GM10266 (cell line): ENCODE data around the gene MRPS34.

Experiments
- DNase-seq: peaks from one replicate; pipeline ENCODE4 v3.0.0; 2012; ENCODE audit errors: extremely low spot score
- TF ChIP-seq, protein P1 (sequence below): IDR thresholded peaks from 2 replicates; pipeline ENCODE4 v1.5.1; 2012; ENCODE audit warnings: mild to moderate bottlenecking, low read depth; ENCODE audit not compliant: control insufficient read depth, insufficient read depth; ENCODE audit errors: missing control alignments

MRPS34 gene

DNA sequence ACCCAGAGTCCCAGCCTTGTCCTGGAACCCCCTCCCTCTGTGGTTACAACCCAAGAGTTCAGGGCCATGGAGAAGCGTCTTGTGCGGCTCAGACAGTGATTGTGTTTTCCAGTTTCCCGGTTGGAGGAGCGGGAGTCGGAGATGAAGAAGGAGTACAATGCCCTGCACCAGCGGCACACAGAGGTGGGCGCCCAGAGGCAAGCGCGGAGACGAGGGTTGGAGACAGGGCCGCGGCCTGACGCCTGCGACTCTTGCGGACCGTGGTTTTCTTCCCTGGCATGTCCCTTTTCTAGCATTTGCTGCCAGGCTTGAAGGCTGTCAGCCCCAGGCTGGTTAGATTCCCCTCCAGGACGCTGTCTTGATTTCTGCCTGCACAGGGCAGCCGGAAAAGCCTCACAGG, 43.9 kb downstream of the MRPS34 start:
- DNase-seq = no peak
- TF ChIP-seq, protein P1, sequence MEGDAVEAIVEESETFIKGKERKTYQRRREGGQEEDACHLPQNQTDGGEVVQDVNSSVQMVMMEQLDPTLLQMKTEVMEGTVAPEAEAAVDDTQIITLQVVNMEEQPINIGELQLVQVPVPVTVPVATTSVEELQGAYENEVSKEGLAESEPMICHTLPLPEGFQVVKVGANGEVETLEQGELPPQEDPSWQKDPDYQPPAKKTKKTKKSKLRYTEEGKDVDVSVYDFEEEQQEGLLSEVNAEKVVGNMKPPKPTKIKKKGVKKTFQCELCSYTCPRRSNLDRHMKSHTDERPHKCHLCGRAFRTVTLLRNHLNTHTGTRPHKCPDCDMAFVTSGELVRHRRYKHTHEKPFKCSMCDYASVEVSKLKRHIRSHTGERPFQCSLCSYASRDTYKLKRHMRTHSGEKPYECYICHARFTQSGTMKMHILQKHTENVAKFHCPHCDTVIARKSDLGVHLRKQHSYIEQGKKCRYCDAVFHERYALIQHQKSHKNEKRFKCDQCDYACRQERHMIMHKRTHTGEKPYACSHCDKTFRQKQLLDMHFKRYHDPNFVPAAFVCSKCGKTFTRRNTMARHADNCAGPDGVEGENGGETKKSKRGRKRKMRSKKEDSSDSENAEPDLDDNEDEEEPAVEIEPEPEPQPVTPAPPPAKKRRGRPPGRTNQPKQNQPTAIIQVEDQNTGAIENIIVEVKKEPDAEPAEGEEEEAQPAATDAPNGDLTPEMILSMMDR = no peak

DNA sequence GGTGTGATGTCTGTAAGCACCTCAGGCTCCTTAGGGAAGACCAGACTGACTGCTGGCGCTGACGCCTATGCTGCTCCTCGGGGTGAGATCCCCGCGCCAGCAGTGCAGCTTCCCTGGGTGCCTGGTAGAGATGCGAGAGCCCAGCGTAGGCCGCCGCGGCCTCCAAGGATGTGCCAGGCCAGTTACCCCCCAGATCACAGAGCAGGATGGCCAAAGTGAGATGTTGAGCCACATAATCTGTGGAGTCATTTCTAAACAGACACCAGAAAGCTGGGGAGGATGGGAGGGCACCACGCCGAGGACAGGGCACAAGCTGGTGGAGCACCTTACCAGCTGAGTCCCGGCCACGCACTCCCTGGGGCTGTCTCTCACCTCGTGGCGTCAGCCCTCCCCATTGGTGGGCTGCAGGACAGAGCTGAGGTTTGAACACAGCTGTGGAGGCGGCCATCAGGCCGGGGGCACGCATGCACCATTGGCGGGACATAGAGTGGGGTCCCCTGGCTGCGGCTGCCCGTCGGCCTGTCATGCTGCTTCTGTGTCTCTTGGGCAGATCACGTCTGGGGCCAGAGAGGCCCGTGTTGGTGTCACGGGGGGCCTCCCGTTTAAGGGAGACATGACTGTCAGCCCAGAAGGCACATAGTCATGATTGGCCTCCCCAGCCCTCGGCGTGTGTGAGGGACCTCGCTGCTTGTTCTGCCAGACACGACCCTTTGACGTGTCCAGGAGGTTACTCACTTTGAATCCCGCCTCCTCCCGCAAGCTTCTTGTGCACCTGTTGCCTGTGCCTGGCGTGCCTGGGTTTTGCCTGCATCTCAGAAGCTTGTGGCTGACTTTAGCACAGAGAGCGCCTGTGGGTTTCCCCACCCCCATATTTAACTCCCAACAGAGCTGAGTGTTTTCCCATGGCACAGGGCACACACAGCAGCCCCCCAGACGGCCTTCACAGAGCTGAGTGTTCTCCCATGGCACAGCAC, 45.0 kb downstream of the MRPS34 start:
- TF ChIP-seq, protein P1 = no peak
- DNase-seq = no peak

DNA sequence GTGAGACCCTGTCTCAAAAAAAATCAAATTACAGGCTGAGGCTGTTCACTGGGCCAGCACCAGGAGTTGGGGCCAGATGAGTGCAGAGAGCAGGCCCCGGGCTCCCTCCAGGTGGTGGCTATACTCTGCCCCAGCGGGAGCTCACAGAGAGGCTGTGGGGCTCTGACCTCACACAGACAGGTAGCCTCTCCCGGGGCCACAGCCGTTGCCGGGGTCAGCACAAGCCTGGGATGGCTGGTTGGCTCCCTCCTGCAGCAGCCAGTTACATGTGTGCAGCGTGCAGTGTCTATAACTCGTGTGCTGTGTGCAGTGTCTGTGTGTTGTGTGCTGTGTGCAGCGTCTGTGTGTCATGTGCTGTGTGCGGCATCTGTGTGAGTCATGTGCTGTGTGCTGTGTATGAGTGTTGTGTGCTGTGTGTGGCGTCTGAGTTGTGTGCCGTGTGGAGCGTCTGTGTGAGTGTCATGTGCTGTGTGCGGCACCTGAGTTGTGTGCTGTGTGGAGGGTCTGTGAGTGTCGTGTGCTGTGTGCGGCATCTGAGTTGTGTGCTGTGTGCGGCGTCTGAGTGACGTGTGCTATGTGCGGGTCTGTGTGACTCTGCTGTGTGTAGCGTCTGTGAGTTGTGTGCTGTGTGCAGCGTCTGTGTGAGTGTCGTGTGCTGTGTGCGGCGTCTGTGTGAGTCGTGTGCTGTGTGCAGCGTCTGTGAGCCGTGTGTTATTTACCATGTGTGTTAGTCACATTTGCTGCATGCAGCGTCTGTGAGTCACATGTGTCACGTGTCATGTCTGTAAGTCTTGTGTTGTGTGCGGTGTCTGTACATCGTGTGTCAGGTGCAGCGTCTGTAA, 46.1 kb downstream of the MRPS34 start:
- TF ChIP-seq, protein P1 = no peak

DNA sequence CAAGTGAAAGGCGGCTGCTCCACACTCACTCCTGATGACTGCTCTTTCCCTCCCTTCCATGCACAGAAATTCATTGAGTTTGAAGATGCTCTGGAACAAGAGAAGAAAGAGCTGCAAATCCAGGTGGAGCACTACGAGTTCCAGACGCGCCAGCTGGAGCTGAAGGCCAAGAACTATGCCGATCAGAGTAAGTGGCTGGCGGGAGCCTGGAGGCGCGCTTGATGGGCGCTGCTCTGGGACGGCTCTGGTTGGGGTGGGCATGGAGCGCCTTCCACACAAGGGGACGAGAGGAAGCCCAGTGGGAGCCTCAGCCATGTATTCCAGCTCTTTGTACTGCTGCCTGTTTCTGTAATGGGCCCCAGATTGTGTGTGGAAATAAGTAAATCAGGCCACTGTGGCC, 48.4 kb downstream of the MRPS34 start:
- no peak for DNase-seq
- TF ChIP-seq, protein P1 = no peak

More for the DNA sequence above, 46.1 kb downstream of the MRPS34 start:
- no peak for DNase-seq

DNA sequence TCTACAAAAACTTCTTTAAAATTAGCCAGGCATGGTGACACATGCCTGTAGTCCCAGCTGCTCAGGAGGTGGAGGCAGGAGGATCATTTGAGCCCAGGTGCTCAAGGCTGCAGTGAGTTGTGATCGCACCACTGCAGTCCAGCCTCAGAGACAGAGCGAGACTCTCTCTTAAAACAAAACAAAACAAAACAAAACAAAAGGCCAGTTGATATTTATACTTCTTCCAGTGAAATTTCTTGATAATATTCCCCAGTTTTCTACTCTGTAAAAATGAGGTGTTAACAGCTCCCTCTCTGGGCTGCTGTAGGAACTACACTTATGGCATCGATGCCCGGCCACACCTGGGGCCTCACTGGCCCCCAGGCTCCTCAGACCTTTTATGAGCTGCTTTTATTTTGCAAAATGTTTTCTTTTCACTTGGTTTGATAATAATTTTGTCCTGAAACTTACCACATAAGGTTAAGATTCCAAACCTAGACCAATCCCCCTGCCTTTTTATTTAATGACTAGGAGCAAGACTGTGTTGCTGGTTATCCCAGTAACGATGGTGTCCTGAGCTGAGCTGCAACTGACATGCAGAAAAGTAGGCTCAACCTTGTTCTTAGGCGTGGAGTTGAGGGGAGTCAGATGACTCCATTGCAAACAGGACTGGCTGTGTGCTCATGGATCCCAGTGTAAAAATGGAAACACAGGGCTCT, 49.3 kb downstream of the MRPS34 start:
- TF ChIP-seq, protein P1 = peak; percentile 75
- peak; percentile 71 for DNase-seq
